ENCODE measurements around the gene E2F2.

E2F2 gene

GRCh38 chr1:23567996-23568607, 37.1 kb upstream of the E2F2 start:
- Histone ChIP-seq H3K4me3 (ENCODE audit: low read length) (peak overlapping the region; percentile 40), H2AFZ (ENCODE audit: low read depth, low read length) (peak overlapping the region; percentile 59), H3K36me3 (ENCODE audit: insufficient read depth, low read length) (no peaks in the 10 kb centered on the region), H3K27me3 (ENCODE audit: insufficient read depth, low read length) (no peaks in the 10 kb centered on the region), H3K4me1 (ENCODE audit: insufficient read depth, low read length) (peaks cover 26% of the 10 kb centered on the region), H3K9me3 (ENCODE audit: low read length) (no peaks in the 10 kb centered on the region)

GRCh38 chr1:23567629-23567995, 36.6 kb upstream of the E2F2 start:
- H3K4me3 ChIP-seq (ENCODE audit: low read length): no peak overlapping the region
- H3K4me1 ChIP-seq (ENCODE audit: insufficient read depth, low read length): peaks cover 26% of the 10 kb centered on the region
- H3K27me3 ChIP-seq (ENCODE audit: insufficient read depth, low read length): no peaks in the 10 kb centered on the region
- no peaks in the 10 kb centered on the region for H3K9me3 ChIP-seq (ENCODE audit: low read length)
- no peaks in the 10 kb centered on the region for H3K36me3 ChIP-seq (ENCODE audit: insufficient read depth, low read length)
- peak overlapping the region; percentile 59 for H2AFZ ChIP-seq (ENCODE audit: low read depth, low read length)

DNA sequence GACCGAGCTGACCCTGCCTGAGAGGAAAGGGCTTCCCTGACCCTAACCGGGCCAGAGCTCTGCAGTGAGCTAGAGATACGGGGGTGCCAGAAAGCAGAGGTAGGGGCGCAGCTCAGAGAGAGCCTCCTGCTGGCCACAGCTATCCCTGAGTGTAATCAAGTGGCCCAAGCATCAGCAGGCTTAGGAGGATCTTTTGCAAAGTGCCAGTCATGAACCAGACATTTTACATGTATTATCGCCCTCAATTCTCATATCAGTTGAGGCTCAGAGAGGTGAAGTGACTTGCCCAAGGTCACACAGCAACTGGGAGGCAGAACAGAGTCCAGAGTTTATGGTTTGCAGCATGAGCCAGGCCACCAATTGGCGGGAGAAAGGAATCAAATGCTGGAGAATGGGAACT, 35.3 kb upstream of the E2F2 start:
- Histone ChIP-seq H3K4me3 (ENCODE audit: low read length) (no peak overlapping the region), H3K4me1 (ENCODE audit: insufficient read depth, low read length) (peaks cover 35% of the 10 kb centered on the region), H2AFZ (ENCODE audit: low read depth, low read length) (no peak overlapping the region), H3K27me3 (ENCODE audit: insufficient read depth, low read length) (no peaks in the 10 kb centered on the region), H3K9me3 (ENCODE audit: low read length) (no peaks in the 10 kb centered on the region), H3K36me3 (ENCODE audit: insufficient read depth, low read length) (no peaks in the 10 kb centered on the region)

GRCh38 chr1:23565776-23566175, 34.7 kb upstream of the E2F2 start:
- H3K4me3 ChIP-seq (ENCODE audit: low read length): no peak overlapping the region

DNA sequence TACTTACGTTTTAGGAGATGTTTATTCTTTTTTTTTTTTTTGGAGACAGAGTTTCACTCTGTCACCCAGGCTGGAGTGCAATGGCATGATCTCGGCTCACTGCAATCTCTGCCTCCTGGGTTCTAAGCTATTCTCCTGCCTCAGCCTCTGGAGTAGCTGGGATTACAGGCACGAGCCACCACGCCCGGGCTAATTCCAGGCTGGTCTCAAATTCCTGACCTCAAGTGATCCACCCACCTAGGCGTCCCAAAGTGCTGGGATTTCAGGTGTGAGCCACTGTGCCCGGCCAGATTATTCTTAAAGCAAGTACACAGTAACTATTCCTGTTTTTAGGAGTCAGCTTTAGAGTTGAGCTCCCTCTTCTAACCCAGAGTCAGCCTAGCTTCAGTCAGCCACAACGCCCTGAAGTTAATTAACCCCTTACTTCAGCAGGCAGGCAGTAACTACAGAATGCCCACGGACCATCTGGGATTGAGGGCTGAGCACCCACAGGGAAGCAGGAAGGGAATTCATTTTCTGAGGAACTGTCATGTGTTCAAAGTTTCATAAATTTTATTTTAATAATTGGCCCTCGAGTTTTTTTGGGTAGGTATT, 33.6 kb upstream of the E2F2 start:
- H2AFZ ChIP-seq (ENCODE audit: low read depth, low read length): no peak overlapping the region
- no peaks in the 10 kb centered on the region for H3K9me3 ChIP-seq (ENCODE audit: low read length)
- H3K27me3 ChIP-seq (ENCODE audit: insufficient read depth, low read length): no peaks in the 10 kb centered on the region
- no peak overlapping the region for H3K4me3 ChIP-seq (ENCODE audit: low read length)
- H3K36me3 ChIP-seq (ENCODE audit: insufficient read depth, low read length): no peaks in the 10 kb centered on the region
- peaks cover 49% of the 10 kb centered on the region for H3K4me1 ChIP-seq (ENCODE audit: insufficient read depth, low read length)

More at GRCh38 chr1:23565776-23566175, 34.7 kb upstream of the E2F2 start:
- Histone ChIP-seq H2AFZ (ENCODE audit: low read depth, low read length) (no peak overlapping the region), H3K36me3 (ENCODE audit: insufficient read depth, low read length) (no peaks in the 10 kb centered on the region), H3K4me1 (ENCODE audit: insufficient read depth, low read length) (peaks cover 40% of the 10 kb centered on the region), H3K27me3 (ENCODE audit: insufficient read depth, low read length) (no peaks in the 10 kb centered on the region), H3K9me3 (ENCODE audit: low read length) (no peaks in the 10 kb centered on the region)

DNA sequence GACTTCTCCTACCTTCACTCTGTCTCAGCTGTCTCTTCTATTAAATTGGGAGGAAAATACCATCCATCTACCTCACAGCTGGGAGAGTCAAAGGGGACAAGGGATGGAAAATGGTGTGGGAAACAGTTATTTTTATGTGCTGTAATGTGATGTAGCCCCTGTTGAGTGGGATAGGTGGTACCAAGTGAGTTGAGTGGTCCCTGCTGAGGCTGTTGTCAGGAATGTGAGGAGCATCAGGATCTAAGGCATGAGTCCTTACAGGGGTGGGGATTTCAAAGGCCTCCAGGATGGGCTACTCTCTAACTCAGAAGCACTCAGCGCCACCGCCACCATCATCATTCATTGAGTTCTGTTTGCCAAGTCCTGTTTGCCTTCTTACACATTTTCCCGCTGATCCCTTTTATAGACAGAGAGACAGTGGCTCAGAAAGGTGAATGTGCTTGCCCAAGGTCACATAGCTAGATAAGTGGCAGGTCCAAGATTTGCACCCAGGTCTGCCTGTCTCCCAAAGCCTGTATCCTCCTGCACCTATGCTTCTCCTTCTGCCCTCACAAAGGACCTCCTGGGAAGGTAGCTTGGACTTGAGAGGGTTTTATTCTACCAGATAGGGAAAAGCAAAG, 32.8 kb upstream of the E2F2 start:
- Histone ChIP-seq H3K4me1 (ENCODE audit: insufficient read depth, low read length) (peaks cover 41% of the 10 kb centered on the region), H2AFZ (ENCODE audit: low read depth, low read length) (no peak overlapping the region), H3K9me3 (ENCODE audit: low read length) (no peaks in the 10 kb centered on the region), H3K27me3 (ENCODE audit: insufficient read depth, low read length) (no peaks in the 10 kb centered on the region), H3K4me3 (ENCODE audit: low read length) (no peak overlapping the region), H3K36me3 (ENCODE audit: insufficient read depth, low read length) (no peaks in the 10 kb centered on the region)

DNA sequence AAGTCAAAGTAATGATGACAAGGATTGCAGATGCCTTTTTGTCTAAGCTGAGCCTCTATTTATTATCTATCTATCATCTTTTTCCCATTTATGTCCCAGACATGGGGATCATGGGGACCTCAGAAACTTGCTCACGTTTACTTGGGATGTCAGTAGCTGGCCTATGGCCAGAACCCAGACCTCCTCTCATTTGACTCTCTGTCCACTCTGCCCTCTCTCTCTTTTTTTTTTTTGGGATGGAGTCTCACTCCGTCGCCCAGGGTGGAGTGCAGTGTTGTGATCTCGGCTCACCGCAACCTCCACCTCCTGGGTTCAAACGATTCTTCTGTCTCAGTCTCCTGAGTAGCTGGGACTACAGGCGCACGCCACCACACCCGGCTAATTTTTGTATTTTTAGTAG, 32.0 kb upstream of the E2F2 start:
- Histone ChIP-seq H2AFZ (ENCODE audit: low read depth, low read length) (no peak overlapping the region), H3K9me3 (ENCODE audit: low read length) (no peaks in the 10 kb centered on the region), H3K4me3 (ENCODE audit: low read length) (no peak overlapping the region), H3K4me1 (ENCODE audit: insufficient read depth, low read length) (peaks cover 37% of the 10 kb centered on the region), H3K36me3 (ENCODE audit: insufficient read depth, low read length) (peaks cover under 1% of the 10 kb centered on the region), H3K27me3 (ENCODE audit: insufficient read depth, low read length) (no peaks in the 10 kb centered on the region)

DNA sequence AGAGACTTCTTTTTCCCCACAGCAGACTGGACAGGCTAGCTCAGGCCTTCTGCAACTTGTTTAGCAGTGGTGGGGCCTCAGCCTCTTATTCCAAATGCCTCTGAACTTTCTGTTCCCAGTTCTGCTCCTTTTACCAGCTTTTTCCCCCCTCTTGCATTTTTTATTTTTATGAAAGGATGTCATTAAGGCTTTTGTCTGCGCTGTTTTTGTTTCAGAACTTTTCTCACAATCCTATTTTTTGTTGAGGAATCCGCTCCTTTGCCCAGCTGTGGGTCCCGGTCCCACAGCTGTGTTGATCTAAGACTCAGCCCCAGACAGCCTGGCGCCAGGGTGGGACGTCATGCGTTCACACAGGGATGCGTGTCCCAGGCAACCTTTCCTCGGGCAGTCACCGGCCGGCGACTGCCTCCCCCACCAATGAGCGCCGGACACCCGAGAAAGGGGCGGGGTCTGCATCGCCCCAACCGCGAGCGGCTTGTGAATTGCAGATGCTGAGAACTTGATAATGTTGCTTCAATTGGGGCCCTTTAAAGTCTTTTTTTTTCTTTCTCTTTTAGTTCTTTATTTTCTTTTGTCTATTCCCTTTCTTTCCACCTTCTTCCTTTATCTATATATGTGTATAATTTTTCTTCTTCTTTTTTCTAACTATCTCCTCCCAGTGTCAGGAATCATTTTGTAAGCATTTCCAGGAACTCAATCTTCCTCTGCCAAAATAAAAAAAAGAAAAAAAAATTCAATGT, 31.3 kb upstream of the E2F2 start:
- H3K9me3 ChIP-seq (ENCODE audit: low read length): no peaks in the 10 kb centered on the region
- H2AFZ ChIP-seq (ENCODE audit: low read depth, low read length): no peak overlapping the region
- peak overlapping the region; percentile 8 for H3K4me3 ChIP-seq (ENCODE audit: low read length)
- H3K36me3 ChIP-seq (ENCODE audit: insufficient read depth, low read length): peaks cover 2% of the 10 kb centered on the region
- no peaks in the 10 kb centered on the region for H3K27me3 ChIP-seq (ENCODE audit: insufficient read depth, low read length)
- peaks cover 39% of the 10 kb centered on the region for H3K4me1 ChIP-seq (ENCODE audit: insufficient read depth, low read length)

- no peaks in the 10 kb centered on the region for H3K9me3 ChIP-seq (ENCODE audit: low read length)
- H2AFZ ChIP-seq (ENCODE audit: low read depth, low read length): no peak overlapping the region
- H3K36me3 ChIP-seq (ENCODE audit: insufficient read depth, low read length): peaks cover 2% of the 10 kb centered on the region
- no peaks in the 10 kb centered on the region for H3K27me3 ChIP-seq (ENCODE audit: insufficient read depth, low read length)
- no peak overlapping the region for H3K4me3 ChIP-seq (ENCODE audit: low read length)
- peaks cover 45% of the 10 kb centered on the region for H3K4me1 ChIP-seq (ENCODE audit: insufficient read depth, low read length)
These were observed 30.7 kb upstream of the E2F2 start for GRCh38 chr1:23561813-23562100.

- Histone ChIP-seq H3K9me3 (ENCODE audit: low read length) (no peaks in the 10 kb centered on the region), H3K27me3 (ENCODE audit: insufficient read depth, low read length) (no peaks in the 10 kb centered on the region), H3K36me3 (ENCODE audit: insufficient read depth, low read length) (peaks cover 2% of the 10 kb centered on the region), H3K4me3 (ENCODE audit: low read length) (no peak overlapping the region), H3K4me1 (ENCODE audit: insufficient read depth, low read length) (peaks cover 50% of the 10 kb centered on the region), H2AFZ (ENCODE audit: low read depth, low read length) (no peak overlapping the region)
These were observed 30.2 kb upstream of the E2F2 start for GRCh38 chr1:23561076-23561812.

GRCh38 chr1:23559985-23560741, 29.1 kb upstream of the E2F2 start:
- H3K27me3 ChIP-seq (ENCODE audit: insufficient read depth, low read length): no peaks in the 10 kb centered on the region
- H3K4me3 ChIP-seq (ENCODE audit: low read length): peak overlapping the region; percentile 90
- no peak overlapping the region for H2AFZ ChIP-seq (ENCODE audit: low read depth, low read length)
- no peaks in the 10 kb centered on the region for H3K9me3 ChIP-seq (ENCODE audit: low read length)
- H3K36me3 ChIP-seq (ENCODE audit: insufficient read depth, low read length): peaks cover 2% of the 10 kb centered on the region
- peaks cover 61% of the 10 kb centered on the region for H3K4me1 ChIP-seq (ENCODE audit: insufficient read depth, low read length)

DNA sequence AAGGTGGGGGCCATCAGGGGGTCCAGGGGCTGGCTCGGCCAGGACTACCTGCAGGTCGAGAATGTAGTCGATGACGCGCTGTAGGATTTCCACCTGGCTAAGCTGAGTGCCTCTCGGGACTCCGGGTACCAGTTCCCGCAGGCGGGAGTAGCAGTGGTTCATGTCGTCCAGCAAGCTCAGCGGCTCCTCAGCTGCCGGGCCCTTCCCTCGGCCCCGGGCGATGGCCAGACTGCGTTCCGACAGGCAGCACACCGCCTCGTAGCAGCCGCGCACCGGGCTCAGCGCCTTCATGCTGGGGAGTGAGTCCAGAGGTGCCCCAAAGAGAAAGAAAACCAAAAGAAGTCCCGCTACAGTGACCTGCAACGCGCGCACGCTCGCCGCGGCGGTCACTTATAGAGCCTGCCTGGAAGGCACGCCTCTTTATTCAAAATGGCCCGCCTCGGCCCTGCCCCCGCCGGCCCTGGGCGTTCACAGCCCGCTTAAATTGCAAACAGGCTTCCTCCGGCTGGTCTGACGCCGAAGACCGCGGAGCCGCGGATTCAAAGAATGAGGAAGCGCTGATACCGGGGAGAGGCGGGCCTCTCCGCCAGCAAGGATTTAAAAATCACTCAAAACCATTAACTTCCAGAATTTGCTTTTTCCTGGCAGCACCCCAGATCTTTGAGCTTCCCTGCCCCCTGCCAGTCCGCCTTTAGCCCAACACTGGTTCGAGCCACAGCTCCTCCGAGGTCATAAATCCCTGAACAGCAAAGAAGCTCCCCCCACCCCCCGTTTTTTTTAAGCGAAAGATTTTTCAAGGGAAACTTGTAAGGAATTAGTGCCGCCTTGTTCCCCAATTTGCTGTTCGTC, 28.3 kb upstream of the E2F2 start, which contains the start of gene ID3:
Gene ID3, minus strand, starts transcription at position 366 of the 849 bp plus-strand sequence. Its CDS starts 75 bp downstream, at position 291.
- H3K36me3 ChIP-seq (ENCODE audit: insufficient read depth, low read length): peaks cover 2% of the 10 kb centered on the region
- no peaks in the 10 kb centered on the region for H3K9me3 ChIP-seq (ENCODE audit: low read length)
- peak within 1 kb of the TSS; percentile 90 for H3K4me3 ChIP-seq (ENCODE audit: low read length)
- H3K4me1 ChIP-seq (ENCODE audit: insufficient read depth, low read length): peaks cover 64% of the 10 kb centered on the region
- no peaks in the 10 kb centered on the region for H3K27me3 ChIP-seq (ENCODE audit: insufficient read depth, low read length)
- H2AFZ ChIP-seq (ENCODE audit: low read depth, low read length): no peak within 1 kb of the TSS

All from neuron (in vitro differentiated cells).